H1 (cell line): ENCODE measurements around the gene GPATCH2L. TPM values are rescaled to one million over a fixed set of nuclear protein-coding genes. Genes with fewer than 3 reads are reported as not detected.

Experiments used
- SIN3A ChIP-seq, 2 experiments: IDR thresholded peaks in 1 of 2; conservative IDR thresholded peaks in 1 of 2; 2 replicates each; pipeline ENCODE4 v1.6.1; 2011 to 2012; ENCODE audit warnings: low read length in 2 of 2, improper control_type of control experiment in 1 of 2, low read depth in 1 of 2, mild to moderate bottlenecking in 1 of 2
- SP1 ChIP-seq: IDR thresholded peaks from 2 replicates; pipeline ENCODE4 v1.6.1; 2011; ENCODE audit warnings: low read depth, low read length
- TBP ChIP-seq: IDR thresholded peaks from 2 replicates; pipeline ENCODE4 v1.6.1; 2011; ENCODE audit warnings: low read depth, low read length, improper control_type of control experiment
- TEAD4 ChIP-seq: IDR thresholded peaks from 2 replicates; pipeline ENCODE4 v1.6.1; 2012; ENCODE audit warnings: low read depth, low read length, inconsistent platforms, mixed read lengths
- polyA plus RNA-seq, 7 experiments: library from polyadenylated mRNA; depleted of rRNA in 3 of 7; stranded (reverse) in 5 of 7; unstranded in 2 of 7; fragments of >200 nt in 5 of 7; fragments of 200-250 nt in 2 of 7; gene quantifications; 1 replicate in 5 of 7; 2 replicates in 1 of 7; 4 replicates in 1 of 7; pipeline versions ENCODE4 v1.2.1 to v1.2.3, GENCODE V29; 2011 to 2013; ENCODE audit warnings: missing spikeins in 2 of 7, mixed read lengths in 2 of 7
- total RNA-seq: library from RNA; stranded (reverse); fragmentation: NEBNext Ultra II Directional; extraction: Animal tissue kit (Norgen Biotek cat#: 25700); gene quantifications from 2 replicates; pipeline ENCODE4 v1.2.1, GENCODE V29; 2021
- TF ChIP-seq, protein P1 (sequence below): fragments of 300-600 bp; sonication (generic); IDR thresholded peaks from 2 replicates; pipeline ENCODE4 v1.7.1; 2012; ENCODE audit warnings: low read length, moderate library complexity, mild to moderate bottlenecking, inconsistent platforms; ENCODE audit not compliant: insufficient replicate concordance

GPATCH2L gene
- total and polyA plus RNA-seq, 2 of the 8 experiments (the other 6 are each of a cell fraction or from before 2014, with no cell fraction given): 26.0 to 54.9 TPM

DNA sequence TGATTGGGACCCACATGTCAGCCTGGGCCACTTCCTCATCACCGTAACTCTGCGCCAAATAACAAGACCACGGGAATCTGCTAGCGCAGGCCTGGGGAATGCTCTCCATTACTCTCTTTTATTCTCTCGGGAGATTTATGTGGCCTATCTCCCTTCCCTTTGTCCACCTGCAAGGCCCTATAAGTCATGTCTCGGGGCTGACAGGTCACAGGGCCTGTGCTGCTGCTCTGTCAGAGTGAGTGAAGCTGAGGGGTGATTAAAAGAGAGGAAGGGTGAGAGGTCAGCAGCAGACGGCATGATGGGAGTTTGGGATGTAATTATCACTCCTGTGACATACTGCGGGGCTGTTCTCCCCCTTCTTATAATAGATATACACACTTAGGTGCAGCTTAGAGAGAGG, 26.2 kb upstream of the GPATCH2L start (continued):
- TF ChIP-seq, protein P1, sequence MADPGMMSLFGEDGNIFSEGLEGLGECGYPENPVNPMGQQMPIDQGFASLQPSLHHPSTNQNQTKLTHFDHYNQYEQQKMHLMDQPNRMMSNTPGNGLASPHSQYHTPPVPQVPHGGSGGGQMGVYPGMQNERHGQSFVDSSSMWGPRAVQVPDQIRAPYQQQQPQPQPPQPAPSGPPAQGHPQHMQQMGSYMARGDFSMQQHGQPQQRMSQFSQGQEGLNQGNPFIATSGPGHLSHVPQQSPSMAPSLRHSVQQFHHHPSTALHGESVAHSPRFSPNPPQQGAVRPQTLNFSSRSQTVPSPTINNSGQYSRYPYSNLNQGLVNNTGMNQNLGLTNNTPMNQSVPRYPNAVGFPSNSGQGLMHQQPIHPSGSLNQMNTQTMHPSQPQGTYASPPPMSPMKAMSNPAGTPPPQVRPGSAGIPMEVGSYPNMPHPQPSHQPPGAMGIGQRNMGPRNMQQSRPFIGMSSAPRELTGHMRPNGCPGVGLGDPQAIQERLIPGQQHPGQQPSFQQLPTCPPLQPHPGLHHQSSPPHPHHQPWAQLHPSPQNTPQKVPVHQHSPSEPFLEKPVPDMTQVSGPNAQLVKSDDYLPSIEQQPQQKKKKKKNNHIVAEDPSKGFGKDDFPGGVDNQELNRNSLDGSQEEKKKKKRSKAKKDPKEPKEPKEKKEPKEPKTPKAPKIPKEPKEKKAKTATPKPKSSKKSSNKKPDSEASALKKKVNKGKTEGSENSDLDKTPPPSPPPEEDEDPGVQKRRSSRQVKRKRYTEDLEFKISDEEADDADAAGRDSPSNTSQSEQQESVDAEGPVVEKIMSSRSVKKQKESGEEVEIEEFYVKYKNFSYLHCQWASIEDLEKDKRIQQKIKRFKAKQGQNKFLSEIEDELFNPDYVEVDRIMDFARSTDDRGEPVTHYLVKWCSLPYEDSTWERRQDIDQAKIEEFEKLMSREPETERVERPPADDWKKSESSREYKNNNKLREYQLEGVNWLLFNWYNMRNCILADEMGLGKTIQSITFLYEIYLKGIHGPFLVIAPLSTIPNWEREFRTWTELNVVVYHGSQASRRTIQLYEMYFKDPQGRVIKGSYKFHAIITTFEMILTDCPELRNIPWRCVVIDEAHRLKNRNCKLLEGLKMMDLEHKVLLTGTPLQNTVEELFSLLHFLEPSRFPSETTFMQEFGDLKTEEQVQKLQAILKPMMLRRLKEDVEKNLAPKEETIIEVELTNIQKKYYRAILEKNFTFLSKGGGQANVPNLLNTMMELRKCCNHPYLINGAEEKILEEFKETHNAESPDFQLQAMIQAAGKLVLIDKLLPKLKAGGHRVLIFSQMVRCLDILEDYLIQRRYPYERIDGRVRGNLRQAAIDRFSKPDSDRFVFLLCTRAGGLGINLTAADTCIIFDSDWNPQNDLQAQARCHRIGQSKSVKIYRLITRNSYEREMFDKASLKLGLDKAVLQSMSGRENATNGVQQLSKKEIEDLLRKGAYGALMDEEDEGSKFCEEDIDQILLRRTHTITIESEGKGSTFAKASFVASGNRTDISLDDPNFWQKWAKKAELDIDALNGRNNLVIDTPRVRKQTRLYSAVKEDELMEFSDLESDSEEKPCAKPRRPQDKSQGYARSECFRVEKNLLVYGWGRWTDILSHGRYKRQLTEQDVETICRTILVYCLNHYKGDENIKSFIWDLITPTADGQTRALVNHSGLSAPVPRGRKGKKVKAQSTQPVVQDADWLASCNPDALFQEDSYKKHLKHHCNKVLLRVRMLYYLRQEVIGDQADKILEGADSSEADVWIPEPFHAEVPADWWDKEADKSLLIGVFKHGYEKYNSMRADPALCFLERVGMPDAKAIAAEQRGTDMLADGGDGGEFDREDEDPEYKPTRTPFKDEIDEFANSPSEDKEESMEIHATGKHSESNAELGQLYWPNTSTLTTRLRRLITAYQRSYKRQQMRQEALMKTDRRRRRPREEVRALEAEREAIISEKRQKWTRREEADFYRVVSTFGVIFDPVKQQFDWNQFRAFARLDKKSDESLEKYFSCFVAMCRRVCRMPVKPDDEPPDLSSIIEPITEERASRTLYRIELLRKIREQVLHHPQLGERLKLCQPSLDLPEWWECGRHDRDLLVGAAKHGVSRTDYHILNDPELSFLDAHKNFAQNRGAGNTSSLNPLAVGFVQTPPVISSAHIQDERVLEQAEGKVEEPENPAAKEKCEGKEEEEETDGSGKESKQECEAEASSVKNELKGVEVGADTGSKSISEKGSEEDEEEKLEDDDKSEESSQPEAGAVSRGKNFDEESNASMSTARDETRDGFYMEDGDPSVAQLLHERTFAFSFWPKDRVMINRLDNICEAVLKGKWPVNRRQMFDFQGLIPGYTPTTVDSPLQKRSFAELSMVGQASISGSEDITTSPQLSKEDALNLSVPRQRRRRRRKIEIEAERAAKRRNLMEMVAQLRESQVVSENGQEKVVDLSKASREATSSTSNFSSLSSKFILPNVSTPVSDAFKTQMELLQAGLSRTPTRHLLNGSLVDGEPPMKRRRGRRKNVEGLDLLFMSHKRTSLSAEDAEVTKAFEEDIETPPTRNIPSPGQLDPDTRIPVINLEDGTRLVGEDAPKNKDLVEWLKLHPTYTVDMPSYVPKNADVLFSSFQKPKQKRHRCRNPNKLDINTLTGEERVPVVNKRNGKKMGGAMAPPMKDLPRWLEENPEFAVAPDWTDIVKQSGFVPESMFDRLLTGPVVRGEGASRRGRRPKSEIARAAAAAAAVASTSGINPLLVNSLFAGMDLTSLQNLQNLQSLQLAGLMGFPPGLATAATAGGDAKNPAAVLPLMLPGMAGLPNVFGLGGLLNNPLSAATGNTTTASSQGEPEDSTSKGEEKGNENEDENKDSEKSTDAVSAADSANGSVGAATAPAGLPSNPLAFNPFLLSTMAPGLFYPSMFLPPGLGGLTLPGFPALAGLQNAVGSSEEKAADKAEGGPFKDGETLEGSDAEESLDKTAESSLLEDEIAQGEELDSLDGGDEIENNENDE: no peak
- TF ChIP-seq SIN3A (conservative IDR thresholded peaks at IDR 0.05 in 1 of 2, IDR thresholded peaks at IDR 0.05 in 1 of 2; ENCODE audit: low read depth in 1 of 2, low read length in 2 of 2) (no peak), TEAD4 (no peak), SP1 (no peak), TBP (no peak)
